ENCODE data around the gene FRAS1.
"Not testable (repeated sequence)": the region's sequence is repeated elsewhere in the genome, so short reads cannot be mapped to it uniquely, and the experiment has no call there.

Gene FRAS1

GRCh38 chr4:78254893-78255292 lies 197.8 kb downstream of the FRAS1 start:
- H3K4me3 ChIP-seq (ENCODE audit: low read depth, low read length), result no peak overlapping the region
- no peak for TF ChIP-seq CTCF (IDR thresholded peaks at IDR 0.05; ENCODE audit: low read depth, low read length)

DNA sequence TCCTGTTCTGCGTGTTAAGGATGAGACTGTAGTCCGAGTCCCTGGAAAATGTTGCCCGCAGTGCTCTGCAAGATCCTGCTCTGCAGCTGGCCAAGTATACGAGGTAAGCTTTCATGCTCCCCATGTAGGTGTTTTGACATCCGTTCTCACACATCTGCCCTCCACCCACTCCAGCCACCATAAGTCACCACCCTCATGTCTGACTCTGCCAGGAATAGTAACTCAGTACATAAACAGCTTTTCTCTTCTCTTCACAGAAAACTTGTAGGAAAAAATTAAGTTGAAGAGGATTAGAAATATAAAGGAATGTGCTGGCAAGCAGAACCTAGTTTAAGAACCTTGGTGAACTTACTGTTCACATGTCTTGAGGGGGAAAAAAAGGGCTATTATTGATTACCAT lies 207.9 kb downstream of the FRAS1 start:
- no peak overlapping the region for H3K4me3 ChIP-seq (ENCODE audit: low read depth, low read length)
- no peak for TF ChIP-seq CTCF (IDR thresholded peaks at IDR 0.05; ENCODE audit: low read depth, low read length)

DNA sequence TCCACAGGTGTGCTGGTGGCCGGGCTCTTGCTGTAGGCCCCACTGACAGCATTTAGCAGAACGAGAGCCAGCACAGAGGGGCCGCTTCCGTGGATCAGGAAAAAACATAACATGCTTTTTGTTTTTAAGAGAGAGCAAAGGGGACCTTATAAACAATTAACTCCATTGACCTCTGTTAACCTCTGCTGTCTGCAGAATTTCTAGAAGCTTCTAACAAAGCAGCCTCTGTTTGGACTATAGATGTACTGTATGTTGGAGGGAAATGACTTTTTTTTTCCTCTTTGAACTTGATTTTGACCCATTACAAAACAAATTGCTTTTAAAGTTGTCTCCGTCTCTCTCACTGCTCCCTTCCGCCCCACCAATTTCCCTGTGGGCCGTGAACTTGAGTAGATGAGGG lies 210.7 kb downstream of the FRAS1 start:
- H3K4me3 ChIP-seq (ENCODE audit: low read depth, low read length), result no peak overlapping the region
- TF ChIP-seq CTCF (IDR thresholded peaks at IDR 0.05; ENCODE audit: low read depth, low read length), result no peak

DNA sequence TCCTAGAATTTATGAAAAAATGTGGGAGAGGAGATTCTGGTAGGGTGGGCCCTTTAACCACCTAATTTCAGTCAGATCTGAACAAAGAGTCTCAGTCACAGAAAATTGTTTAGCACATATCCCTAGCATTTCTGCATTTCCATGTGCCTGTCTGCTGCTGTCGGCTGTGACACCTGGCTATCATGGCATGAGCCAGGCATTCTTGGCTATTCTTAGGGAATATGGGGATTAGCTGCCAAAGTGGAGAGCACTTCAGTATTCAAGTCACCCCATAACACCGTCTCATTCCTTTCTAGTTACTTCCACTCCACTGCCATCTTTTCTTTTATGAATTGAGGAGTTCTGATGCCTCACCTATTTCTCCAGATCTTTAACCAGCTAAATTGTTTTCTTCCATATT lies 211.5 kb downstream of the FRAS1 start:
- no peak for TF ChIP-seq CTCF (IDR thresholded peaks at IDR 0.05; ENCODE audit: low read depth, low read length)
- no peak overlapping the region for H3K4me3 ChIP-seq (ENCODE audit: low read depth, low read length)

DNA sequence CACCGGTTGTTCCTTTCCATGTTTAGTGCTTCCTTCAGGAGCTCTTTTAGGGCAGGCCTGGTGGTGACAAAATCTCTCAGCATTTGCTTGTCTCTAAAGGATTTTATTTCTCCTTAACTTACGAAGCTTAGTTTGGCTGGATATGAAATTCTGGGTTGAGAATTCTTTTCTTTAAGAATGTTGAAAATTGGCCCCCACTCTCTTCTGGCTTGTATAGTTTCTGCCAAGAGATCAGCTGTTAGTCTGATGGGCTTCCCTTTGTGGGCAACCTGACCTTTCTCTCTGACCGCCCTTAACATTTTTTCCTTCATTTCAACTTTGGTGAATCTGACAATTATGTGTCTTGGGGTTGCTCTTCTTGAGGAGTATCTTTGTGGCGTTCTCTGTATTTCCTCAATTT lies 218.3 kb downstream of the FRAS1 start:
- H3K4me3 ChIP-seq (ENCODE audit: low read depth, low read length), result not testable (repeated sequence)

DNA sequence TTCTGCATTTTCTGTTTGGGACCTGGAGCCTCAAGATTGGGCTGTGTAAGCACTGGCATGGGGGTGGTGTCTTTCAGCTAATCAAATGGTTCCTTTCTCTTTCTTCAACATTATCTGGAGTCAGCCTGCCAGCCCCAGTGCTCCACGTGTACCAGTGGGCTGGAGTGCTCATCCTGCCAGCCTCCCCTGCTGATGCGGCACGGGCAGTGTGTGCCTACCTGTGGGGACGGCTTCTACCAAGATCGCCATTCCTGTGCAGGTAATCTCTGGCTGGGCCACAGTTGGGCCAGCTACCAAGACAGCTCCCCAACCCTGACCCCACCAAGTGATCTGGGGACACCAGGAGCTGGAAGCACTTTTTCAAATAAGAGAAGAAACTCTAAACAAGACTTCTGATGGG lies 229.2 kb downstream of the FRAS1 start:
- H3K4me3 ChIP-seq (ENCODE audit: low read depth, low read length), result no peak overlapping the region
- no peak for TF ChIP-seq CTCF (IDR thresholded peaks at IDR 0.05; ENCODE audit: low read depth, low read length)

DNA sequence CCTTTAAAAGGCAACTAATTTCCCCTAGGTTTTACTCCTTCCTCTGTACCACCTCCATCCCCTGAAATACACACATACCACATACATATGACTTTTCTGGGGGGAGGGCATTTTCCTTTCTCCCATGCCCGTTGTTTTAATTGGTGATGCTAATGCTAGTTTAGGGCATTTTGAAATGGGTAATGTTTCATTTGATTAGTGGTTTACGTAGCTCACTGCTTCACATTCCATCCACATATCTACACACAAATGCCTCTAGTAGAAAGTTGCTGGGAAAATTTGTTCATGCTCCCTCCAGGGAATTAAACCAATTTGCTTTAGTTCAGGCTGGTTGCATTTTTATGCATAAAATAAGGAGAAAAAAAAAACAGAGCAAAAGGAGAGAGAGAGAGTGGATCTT lies 231.2 kb downstream of the FRAS1 start:
- H3K4me3 ChIP-seq (ENCODE audit: low read depth, low read length), result no peak overlapping the region
- no peak for TF ChIP-seq CTCF (IDR thresholded peaks at IDR 0.05; ENCODE audit: low read depth, low read length)

DNA sequence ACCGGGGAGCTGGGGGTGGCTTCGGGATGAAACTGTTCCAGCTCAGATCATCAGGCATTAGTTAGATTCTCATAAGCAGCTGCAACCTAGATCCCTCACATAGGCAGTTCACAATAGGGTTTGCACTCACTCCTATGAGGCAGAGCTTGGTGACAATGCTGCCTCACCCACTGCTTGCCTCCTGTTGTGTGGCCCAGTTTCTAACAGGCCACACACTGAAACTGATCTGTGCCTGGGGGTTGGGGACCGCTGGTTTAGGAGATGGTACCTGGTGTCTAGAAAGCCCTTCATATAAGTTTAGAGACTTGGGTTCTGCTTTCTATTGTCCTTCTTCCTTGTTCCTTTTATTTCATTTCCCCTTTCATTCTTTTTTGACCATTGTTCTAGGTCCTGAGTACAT lies 234.2 kb downstream of the FRAS1 start:
- no peak for TF ChIP-seq CTCF (IDR thresholded peaks at IDR 0.05; ENCODE audit: low read depth, low read length)
- no peak overlapping the region for H3K4me3 ChIP-seq (ENCODE audit: low read depth, low read length)
